GM12878 (cell line): Measurements from ENCODE around the gene ZCCHC3. TPM values are rescaled to one million over a fixed set of nuclear protein-coding genes. Genes with fewer than 3 reads are reported as not detected.

Source experiments
- ATAC-seq: fragments of 200-7000 bp; cut with Tn5 transposase; 3 replicates; pipeline ENCODE4 v1.9.1; 2020; ENCODE audit warnings: mild to moderate bottlenecking, moderate library complexity
- BruUV-seq: library from RNA; stranded (reverse); fragments of 400-500 nt; replicated peaks from 2 replicates; lab custom pipeline; 2021; lab: Mats Ljungman, UMichigan
- CTCF ChIA-PET: fragments of 300-600 bp; sonication (Branson Sonifier 250); formaldehyde crosslinking; extraction: SDS; loops from one replicate; lab custom pipeline; 2021; ENCODE audit warnings: inconsistent platforms; lab: Yijun Ruan, JAX
- POLR2A ChIA-PET: fragments of 350-600 bp; formaldehyde crosslinking; extraction: SDS; loops from one replicate; lab custom pipeline; 2021; ENCODE audit warnings: inconsistent platforms; lab: Charles Lee
- RAD21 ChIA-PET: fragments of 300-600 bp; sonication (Branson Sonifier 250); formaldehyde crosslinking; loops from one replicate; lab custom pipeline; 2023; ENCODE audit warnings: antibody characterized with exemption; ENCODE audit not compliant: unreplicated experiment; lab: Charles Lee
- SMC1A ChIA-PET: fragments of 300-600 bp; sonication (Branson Sonifier 250); formaldehyde crosslinking; loops from one replicate; lab custom pipeline; 2023; ENCODE audit not compliant: unreplicated experiment, uncharacterized antibody; lab: Charles Lee
- DNase-seq: peaks from one replicate; pipeline ENCODE4 v3.0.0-alpha.2; 2011; ENCODE audit warnings: low read depth, low spot score
- FAIRE-seq: peaks from 3 replicates; lab custom pipeline; 2011; peaks lifted over from hg19 to GRCh38; lab: Jason Lieb, UNC
- H2AFZ ChIP-seq: 2 replicates; pipeline ENCODE4 v1.6.0; 2011; ENCODE audit warnings: low read depth, low read length, control low read depth; ENCODE audit not compliant: control insufficient read depth
- H3K27ac ChIP-seq: 2 replicates; pipeline ENCODE4 v1.5.1; 2011; ENCODE audit warnings: control low read depth; ENCODE audit not compliant: control insufficient read depth, insufficient read depth
- H3K27me3 ChIP-seq, 2 experiments: replicated peaks in 1 of 2; 2 replicates each; pipeline versions ENCODE4 v1.6.0 to v1.6.1; 2011; ENCODE audit warnings: low read length in 1 of 2; ENCODE audit not compliant: control insufficient read depth in 2 of 2, insufficient read depth in 2 of 2
- H3K36me3 ChIP-seq, 2 experiments: 2 replicates each; pipeline ENCODE4 v1.5.1; 2011; ENCODE audit warnings: low read length in 1 of 2; ENCODE audit not compliant: control insufficient read depth in 2 of 2, insufficient read depth in 2 of 2
- H3K4me1 ChIP-seq: 2 replicates; pipeline ENCODE4 v1.6.1; 2011; ENCODE audit warnings: mild to moderate bottlenecking, low read length, moderate library complexity, mixed read lengths; ENCODE audit not compliant: control insufficient read depth, insufficient read depth
- H3K4me2 ChIP-seq: 2 replicates; pipeline ENCODE4 v1.6.0; 2011; ENCODE audit warnings: control low read depth; ENCODE audit not compliant: control insufficient read depth, insufficient read depth
- H3K4me3 ChIP-seq: fragments of 200-600 bp; sonication (generic); 2 replicates; pipeline ENCODE4 v1.5.1; 2016
- H3K79me2 ChIP-seq: 2 replicates; pipeline ENCODE4 v1.6.0; 2011; ENCODE audit warnings: low read length; ENCODE audit not compliant: control insufficient read depth, insufficient read depth
- H3K9ac ChIP-seq: 2 replicates; pipeline ENCODE4 v1.8.0; 2011; ENCODE audit warnings: low read length, control low read depth, mixed read lengths; ENCODE audit not compliant: control insufficient read depth, insufficient read depth
- H3K9me3 ChIP-seq: replicated peaks from 3 replicates; pipeline ENCODE4 v1.5.1; 2011; ENCODE audit warnings: mild to moderate bottlenecking, low read length; ENCODE audit not compliant: control insufficient read depth, insufficient read depth
- H4K20me1 ChIP-seq: 2 replicates; pipeline ENCODE4 v1.6.0; 2011; ENCODE audit not compliant: control insufficient read depth, insufficient read depth
- IKZF1 ChIP-seq: fragments of 450-650 bp; conservative IDR thresholded peaks from 2 replicates; pipeline ENCODE4 v1.6.1; 2017; ENCODE audit warnings: antibody characterized with exemption, mild to moderate bottlenecking
- IRF4 ChIP-seq: IDR thresholded peaks from 2 replicates; pipeline ENCODE4 v1.6.1; 2011; ENCODE audit warnings: low read depth, low read length
- JUNB ChIP-seq: IDR thresholded peaks from 2 replicates; pipeline ENCODE4 v1.6.1; 2016; ENCODE audit warnings: antibody characterized with exemption, mild to moderate bottlenecking
- KDM1A ChIP-seq: fragments of 200-600 bp; sonication (generic); IDR thresholded peaks from 2 replicates; pipeline ENCODE4 v1.6.1; 2016; ENCODE audit warnings: borderline replicate concordance
- NBN ChIP-seq: fragments of 450-650 bp; IDR thresholded peaks from 2 replicates; pipeline ENCODE4 v1.6.1; 2016
- RAD51 ChIP-seq: fragments of 450-650 bp; IDR thresholded peaks from 2 replicates; pipeline ENCODE4 v1.6.1; 2016; ENCODE audit warnings: moderate library complexity, mild to moderate bottlenecking, inconsistent platforms
- SP1 ChIP-seq: IDR thresholded peaks from one replicate; pipeline ENCODE4 v1.6.1; 2011; ENCODE audit warnings: low read depth, low read length
- TCF12 ChIP-seq: IDR thresholded peaks from 2 replicates; pipeline ENCODE4 v1.6.1; 2011; ENCODE audit warnings: low read depth, mild to moderate bottlenecking, low read length
- ZBTB33 ChIP-seq: fragments of 450-650 bp; IDR thresholded peaks from 2 replicates; pipeline ENCODE4 v1.6.1; 2017; ENCODE audit warnings: mild to moderate bottlenecking
- ZZZ3 ChIP-seq: IDR thresholded peaks from 2 replicates; pipeline ENCODE4 v1.6.1; 2011; ENCODE audit warnings: low read depth; ENCODE audit not compliant: control insufficient read depth, insufficient read length
- WGBS: methylation state at CpG from one replicate; pipeline ENCODE4 v1.1.6; 2016; ENCODE audit warnings: low lambda C conversion rate; ENCODE audit not compliant: insufficient replicate concordance, insufficient coverage; ENCODE audit errors: missing lambda C conversion rate; 5-methylcytosine and 5-hydroxymethylcytosine counted together
- in situ Hi-C: fragments of 300-500 bp; cut with MboI; formaldehyde crosslinking; loops from 9 replicates; pipeline ENCODE4 v1.14.3; 2018; ENCODE audit warnings: mixed read lengths
- intact Hi-C: fragments of 100-400 bp; cut with micrococcal nuclease; formaldehyde crosslinking; loops from one replicate; pipeline ENCODE4 v1.14.2; 2022; ENCODE audit not compliant: unreplicated experiment
- polyA plus RNA-seq, 11 experiments: library from polyadenylated mRNA; depleted of rRNA in 4 of 11; unstranded in 6 of 11; stranded (reverse) in 5 of 11; fragments of >200 nt; fragmentation: Nextera tagmentation in 4 of 11; fragmentation: Illumina TruSeq in 1 of 11; extraction: Ambion mirVana in 4 of 11; extraction: Trizol in 1 of 11; gene quantifications; 1 replicate in 1 of 11; 2 replicates in 10 of 11; pipeline versions ENCODE4 v1.2.1 to v1.2.3, GENCODE V29; 2011 to 2016; ENCODE audit warnings: inconsistent platforms in 2 of 11, missing spikeins in 2 of 11, low read depth in 1 of 11
- total RNA-seq, 4 experiments: library from RNA; depleted of rRNA in 3 of 4; stranded (reverse); fragments of >200 nt in 3 of 4; fragmentation: Illumina TruSeq in 1 of 4; extraction: Trizol in 1 of 4; gene quantifications; 2 replicates each; pipeline versions ENCODE4 v1.2.1 to v1.2.3, GENCODE V29; 2013 to 2021

Gene ZCCHC3
- total and polyA plus RNA-seq, 10 of the 15 experiments (the other 5 are each of a cell fraction or from before 2014, with no cell fraction given) = 5.3 to 36.1 (median 17.2) TPM

GRCh38 chr20:270517-270916 is 26.9 kb upstream of the ZCCHC3 start:
- in situ Hi-C loops = no loop called here
- TF ChIP-seq RAD51 (no peak), ZZZ3 (no peak), IKZF1 (no peak), IRF4 (no peak), SP1 (no peak), ZBTB33 (no peak), TCF12 (no peak), NBN (no peak), JUNB (no peak), KDM1A (no peak)
- TF ChIP-seq, all 136 proteins: peak for 0
- intact Hi-C loops = no loop called here
- ChIA-PET SMC1A (no interaction called here), CTCF (interaction anchor here (0.7 to 5.6 kb wide), 2 partner anchors 60 to 74 kb away, joined by 3 to 32 read pairs; no protein-coding TSS in a partner anchor), RAD21 (interaction anchor here (1.1 kb wide), 1 partner anchor 60 kb away, joined by 4 read pairs; no protein-coding TSS in a partner anchor), POLR2A (no interaction called here)
- Histone ChIP-seq H3K4me2 (no peak overlapping the region), H3K36me3 (0 out of 4 replicates have a peak, but pooled peaks cover 0 to under 1% of the 10 kb centered on the region in 2 experiments), H3K9ac (no peak overlapping the region), H2AFZ (no peak overlapping the region), H3K4me1 (no peaks in the 10 kb centered on the region), H3K27ac (no peak overlapping the region), H3K9me3 (no peaks in the 10 kb centered on the region), H3K27me3 (no peaks in the 10 kb centered on the region), H3K4me3 (no peak overlapping the region), H3K79me2 (no peaks in the 10 kb centered on the region), H4K20me1 (no peaks in the 10 kb centered on the region)
- FAIRE-seq (no peak), ATAC-seq (no peak), DNase-seq (no peak)
- no TSS peak for BruUV-seq
- 70% methylated on average over 5 of the region's 5 CpGs for whole genome bisulfite sequencing
